Panc1 (cell line): Measurements from ENCODE around the gene EPB41L5. TPM values are rescaled to one million over a fixed set of nuclear protein-coding genes. Genes with fewer than 3 reads are reported as not detected.

Experiments
- ATAC-seq: fragments of 200-7000 bp; cut with Tn5 transposase; 2 replicates; pipeline ENCODE4 v1.9.1; 2020; ENCODE audit warnings: mild to moderate bottlenecking, moderate library complexity
- BruUV-seq: library from RNA; stranded (reverse); fragments of 400-500 nt; replicated peaks from 2 replicates; lab custom pipeline; 2021; lab: Mats Ljungman, UMichigan
- CTCF ChIA-PET: fragments of 300-600 bp; sonication (Branson Sonifier 250); formaldehyde crosslinking; loops from one replicate; lab custom pipeline; 2022; ENCODE audit warnings: antibody characterized with exemption; lab: Charles Lee
- POLR2A ChIA-PET: fragments of 300-600 bp; sonication (Branson Sonifier 250); formaldehyde crosslinking; loops from one replicate; lab custom pipeline; 2022; ENCODE audit warnings: antibody characterized with exemption; lab: Charles Lee
- DNase-seq: peaks from one replicate; pipeline ENCODE4 v3.0.0-alpha.2; 2010; ENCODE audit warnings: low read depth, low spot score
- H3K27ac ChIP-seq: 2 replicates; pipeline ENCODE4 v1.5.1; 2011; ENCODE audit warnings: mild to moderate bottlenecking, low read length, inconsistent platforms
- H3K27me3 ChIP-seq: fragments of 200-500 bp; sonication (Bioruptor generic); 2 replicates; pipeline ENCODE4 v1.6.0; 2014; ENCODE audit warnings: low read length, inconsistent platforms; ENCODE audit not compliant: control insufficient read depth, insufficient read depth
- H3K36me3 ChIP-seq: fragments of 200-500 bp; sonication (Bioruptor generic); 2 replicates; pipeline ENCODE4 v1.5.1; 2014; ENCODE audit warnings: inconsistent platforms, mild to moderate bottlenecking, low read length, moderate library complexity; ENCODE audit not compliant: control insufficient read depth, insufficient read depth
- H3K4me1 ChIP-seq: 2 replicates; pipeline ENCODE4 v1.5.1; 2011; ENCODE audit warnings: inconsistent platforms, mild to moderate bottlenecking, low read length, moderate library complexity; ENCODE audit not compliant: control insufficient read depth, insufficient read depth
- H3K4me3 ChIP-seq, 2 experiments: 2 replicates each; pipeline ENCODE4 v1.5.1; 2011 to 2012; ENCODE audit warnings: low read depth in 2 of 2, low read length in 2 of 2, mild to moderate bottlenecking in 2 of 2, inconsistent platforms in 1 of 2, moderate library complexity in 1 of 2
- H3K9me3 ChIP-seq: fragments of 200-500 bp; sonication (Bioruptor generic); 2 replicates; pipeline ENCODE4 v1.5.1; 2014; ENCODE audit warnings: low read depth, mild to moderate bottlenecking, inconsistent platforms, low read length, moderate library complexity; ENCODE audit not compliant: control insufficient read depth, insufficient read depth
- CTCF ChIP-seq: fragments of 450-650 bp; IDR thresholded peaks from 2 replicates; pipeline ENCODE4 v1.5.1; 2017; ENCODE audit warnings: mild to moderate bottlenecking
- POLR2AphosphoS5 ChIP-seq: IDR thresholded peaks from 2 replicates; pipeline ENCODE4 v1.6.1; 2012; ENCODE audit warnings: mild to moderate bottlenecking, low read depth, low read length, moderate library complexity
- REST ChIP-seq, 2 experiments: IDR thresholded peaks; 2 replicates each; pipeline ENCODE4 v1.6.1; 2011 to 2012; ENCODE audit warnings: low read depth in 2 of 2, control low read depth in 1 of 2, low read length in 1 of 2, mild to moderate bottlenecking in 1 of 2, moderate library complexity in 1 of 2; ENCODE audit not compliant: insufficient read depth in 1 of 2
- SIN3A ChIP-seq: IDR thresholded peaks from 2 replicates; pipeline ENCODE4 v1.6.1; 2012; ENCODE audit warnings: low read depth, mild to moderate bottlenecking, low read length, moderate library complexity, borderline replicate concordance; ENCODE audit not compliant: insufficient read depth
- TCF7L2 ChIP-seq: IDR thresholded peaks from 2 replicates; pipeline ENCODE4 v1.6.1; 2011; ENCODE audit warnings: mild to moderate bottlenecking, low read depth, low read length, inconsistent platforms
- in situ Hi-C: cut with HindIII; loops from 2 replicates; pipeline ENCODE4 v1.10.0; 2016; ENCODE audit warnings: low sequenced_read_pairs, low pct_unique_long_range_greater_than_20kb
- intact Hi-C: fragments of 100-400 bp; cut with micrococcal nuclease; formaldehyde crosslinking; loops from one replicate; pipeline ENCODE4 v1.10.0; 2022; ENCODE audit not compliant: unreplicated experiment
- total RNA-seq: library from RNA; stranded (reverse); gene quantifications from one replicate; pipeline ENCODE4 v1.2.1, GENCODE V29; 2021; ENCODE audit not compliant: unreplicated experiment

The EPB41L5 gene
- total RNA-seq, 1 experiment from 2014 or later, result 42.2 TPM

- in situ Hi-C loops (no loop called here), intact Hi-C loops (no loop called here)
- Histone ChIP-seq H3K27ac (no peak overlapping the region), H3K4me1 (no peaks in the 10 kb centered on the region), H3K9me3 (no peaks in the 10 kb centered on the region), H3K4me3 (no peak overlapping the region), H3K36me3 (no peaks in the 10 kb centered on the region), H3K27me3 (no peaks in the 10 kb centered on the region)
- POLR2A ChIA-PET, result no interaction called here
- no TSS peak for BruUV-seq
- DNase-seq (no peak), ATAC-seq (no peak)
- CTCF ChIA-PET, result no interaction called here
- no peak for TF ChIP-seq CTCF
- TF ChIP-seq TCF7L2, result no peak
- TF ChIP-seq REST (IDR thresholded peaks at IDR 0.05; ENCODE audit: insufficient read depth in 1 of 2, low read depth in 2 of 2, low read length in 1 of 2), result no peak
- TF ChIP-seq POLR2AphosphoS5, result no peak
- no peak for TF ChIP-seq SIN3A
Observed at GRCh38 chr2:120036145-120036544, 23.3 kb downstream of the EPB41L5 start.

- ATAC-seq (no peak), DNase-seq (no peak)
- Histone ChIP-seq H3K27ac (no peak overlapping the region), H3K9me3 (no peaks in the 10 kb centered on the region), H3K27me3 (no peaks in the 10 kb centered on the region), H3K4me3 (no peak overlapping the region), H3K4me1 (no peaks in the 10 kb centered on the region), H3K36me3 (no peaks in the 10 kb centered on the region)
- in situ Hi-C loops (no loop called here), intact Hi-C loops (no loop called here)
- TF ChIP-seq CTCF (no peak), TCF7L2 (no peak), REST (IDR thresholded peaks at IDR 0.05; ENCODE audit: insufficient read depth in 1 of 2, low read depth in 2 of 2, low read length in 1 of 2) (no peak), POLR2AphosphoS5 (no peak), SIN3A (no peak)
- no TSS peak for BruUV-seq
- CTCF ChIA-PET, result no interaction called here
- POLR2A ChIA-PET, result no interaction called here
Observed at GRCh38 chr2:120037995-120038541, 25.2 kb downstream of the EPB41L5 start.
